Spleen (tissue), 7 donors: Measurements from ENCODE around the gene PSMA7.

Experiments used
- POLR2A ChIP-seq, 3 donors: fragments of 450-650 bp; IDR thresholded peaks; one replicate each; pipeline ENCODE4 v1.5.1; 2017; ENCODE audit warnings: antibody characterized with exemption in 3 of 3, mild to moderate bottlenecking in 1 of 3
- POLR2AphosphoS5 ChIP-seq, 3 donors: sonication (generic); formaldehyde crosslinking; IDR thresholded peaks; one replicate each; pipeline ENCODE4 v1.5.1; 2017; ENCODE audit warnings: antibody characterized with exemption in 3 of 3
- TF ChIP-seq, protein P1 (sequence below), 11 experiments: fragments of 200-600 bp in 7 of 11; fragments of 450-650 bp in 4 of 11; sonication (generic) in 4 of 11; IDR thresholded peaks in 8 of 11; conservative IDR thresholded peaks in 3 of 11; 1 replicate in 7 of 11; 2 replicates in 4 of 11; pipeline versions ENCODE4 v1.4.0 to v1.8.0; 2016 to 2021; ENCODE audit warnings: antibody characterized with exemption in 11 of 11, inconsistent platforms in 4 of 11, mild to moderate bottlenecking in 1 of 11
- donor health status: DM: no; HTN: no; CAD: no; lungs with moderate emphysema.
- donor health status: DM: no; HTN: no; CAD: no.
- donor health status: DM: no; HTN: no; CAD: no.

DNA sequence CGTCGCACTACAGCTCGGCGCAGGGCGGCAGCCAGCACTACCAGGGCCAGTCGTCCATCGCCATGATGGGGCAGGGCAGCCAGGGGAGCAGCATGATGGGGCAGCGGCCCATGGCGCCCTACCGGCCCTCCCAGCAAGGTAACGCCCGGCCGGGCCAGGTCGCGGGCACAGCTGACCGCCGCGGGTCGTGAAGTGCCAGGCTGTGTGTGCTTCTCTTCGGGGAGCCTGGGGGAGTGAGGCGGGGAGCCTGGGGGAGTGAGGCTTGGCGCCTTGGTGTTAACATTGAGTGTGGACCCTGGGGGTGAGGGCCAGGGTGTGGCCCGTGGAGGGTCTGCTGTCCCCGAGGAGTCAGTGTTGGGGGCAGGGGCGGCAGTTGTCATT is 20.3 kb upstream of the PSMA7 start:
- TF ChIP-seq, protein P1, sequence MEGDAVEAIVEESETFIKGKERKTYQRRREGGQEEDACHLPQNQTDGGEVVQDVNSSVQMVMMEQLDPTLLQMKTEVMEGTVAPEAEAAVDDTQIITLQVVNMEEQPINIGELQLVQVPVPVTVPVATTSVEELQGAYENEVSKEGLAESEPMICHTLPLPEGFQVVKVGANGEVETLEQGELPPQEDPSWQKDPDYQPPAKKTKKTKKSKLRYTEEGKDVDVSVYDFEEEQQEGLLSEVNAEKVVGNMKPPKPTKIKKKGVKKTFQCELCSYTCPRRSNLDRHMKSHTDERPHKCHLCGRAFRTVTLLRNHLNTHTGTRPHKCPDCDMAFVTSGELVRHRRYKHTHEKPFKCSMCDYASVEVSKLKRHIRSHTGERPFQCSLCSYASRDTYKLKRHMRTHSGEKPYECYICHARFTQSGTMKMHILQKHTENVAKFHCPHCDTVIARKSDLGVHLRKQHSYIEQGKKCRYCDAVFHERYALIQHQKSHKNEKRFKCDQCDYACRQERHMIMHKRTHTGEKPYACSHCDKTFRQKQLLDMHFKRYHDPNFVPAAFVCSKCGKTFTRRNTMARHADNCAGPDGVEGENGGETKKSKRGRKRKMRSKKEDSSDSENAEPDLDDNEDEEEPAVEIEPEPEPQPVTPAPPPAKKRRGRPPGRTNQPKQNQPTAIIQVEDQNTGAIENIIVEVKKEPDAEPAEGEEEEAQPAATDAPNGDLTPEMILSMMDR (IDR thresholded peaks at IDR 0.05 in 8 of 11, conservative IDR thresholded peaks at IDR 0.05 in 3 of 11): no peak
- TF ChIP-seq POLR2AphosphoS5 (IDR thresholded peaks at IDR 0.05) (no peak), POLR2A (IDR thresholded peaks at IDR 0.05) (no peak)
